Head of caudate nucleus (tissue), 42 donors: ENCODE results near the gene INHA.

Experiments
- DNase-seq, 42 donors: peaks; one replicate each; pipeline versions ENCODE4 v3.0.0 to v3.0.0-alpha.2; 2020 to 2021; ENCODE audit warnings: mixed read lengths in 7 of 42
- intact Hi-C: fragments of 100-400 bp; cut with DNase I; formaldehyde crosslinking; loops from one replicate; pipeline ENCODE4 v1.15.0; 2022

The INHA gene

DNA sequence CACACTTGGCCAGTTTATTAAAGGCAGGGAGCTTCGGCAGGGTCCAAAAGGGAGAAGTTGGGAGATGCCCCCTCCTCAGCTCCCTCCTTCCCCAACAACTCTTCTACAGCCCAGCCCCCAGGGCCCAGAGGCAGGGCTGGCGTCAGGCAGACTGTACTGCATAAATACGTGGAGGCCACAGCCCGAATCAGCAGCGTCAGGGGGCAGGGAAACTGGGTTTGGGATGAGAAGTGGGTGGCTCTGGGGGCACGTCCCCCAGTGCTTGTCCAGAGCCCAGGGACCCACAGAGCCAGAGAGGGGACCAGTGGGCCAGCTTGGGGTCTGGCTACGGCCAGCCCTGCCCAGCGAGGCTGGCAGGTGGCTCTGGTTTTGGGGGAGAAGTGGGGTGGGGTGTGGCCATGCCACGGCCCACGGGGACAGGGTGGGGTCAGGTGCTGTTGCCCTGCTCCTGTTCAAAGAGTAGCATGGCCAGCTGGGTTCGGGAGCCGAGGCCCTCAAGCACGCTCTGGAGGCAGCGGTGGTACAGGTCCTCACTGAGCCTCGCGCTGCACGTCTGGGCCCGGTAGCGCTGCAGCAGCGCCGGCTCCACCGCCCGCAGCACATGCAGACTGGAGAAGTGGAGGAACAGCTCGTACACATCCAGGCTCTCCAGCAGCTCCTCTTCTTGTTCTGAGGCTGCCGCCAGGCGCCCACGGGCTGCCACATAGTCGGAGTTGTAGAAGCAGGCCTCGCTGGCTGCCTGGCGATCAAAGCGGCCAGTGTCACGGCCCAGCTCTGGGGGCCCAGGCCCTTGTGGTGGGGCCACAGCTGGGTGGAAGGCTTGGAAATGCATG is 32.9 kb upstream of the INHA start:
- intact Hi-C loops, result no loop called here
- no peak for DNase-seq

DNA sequence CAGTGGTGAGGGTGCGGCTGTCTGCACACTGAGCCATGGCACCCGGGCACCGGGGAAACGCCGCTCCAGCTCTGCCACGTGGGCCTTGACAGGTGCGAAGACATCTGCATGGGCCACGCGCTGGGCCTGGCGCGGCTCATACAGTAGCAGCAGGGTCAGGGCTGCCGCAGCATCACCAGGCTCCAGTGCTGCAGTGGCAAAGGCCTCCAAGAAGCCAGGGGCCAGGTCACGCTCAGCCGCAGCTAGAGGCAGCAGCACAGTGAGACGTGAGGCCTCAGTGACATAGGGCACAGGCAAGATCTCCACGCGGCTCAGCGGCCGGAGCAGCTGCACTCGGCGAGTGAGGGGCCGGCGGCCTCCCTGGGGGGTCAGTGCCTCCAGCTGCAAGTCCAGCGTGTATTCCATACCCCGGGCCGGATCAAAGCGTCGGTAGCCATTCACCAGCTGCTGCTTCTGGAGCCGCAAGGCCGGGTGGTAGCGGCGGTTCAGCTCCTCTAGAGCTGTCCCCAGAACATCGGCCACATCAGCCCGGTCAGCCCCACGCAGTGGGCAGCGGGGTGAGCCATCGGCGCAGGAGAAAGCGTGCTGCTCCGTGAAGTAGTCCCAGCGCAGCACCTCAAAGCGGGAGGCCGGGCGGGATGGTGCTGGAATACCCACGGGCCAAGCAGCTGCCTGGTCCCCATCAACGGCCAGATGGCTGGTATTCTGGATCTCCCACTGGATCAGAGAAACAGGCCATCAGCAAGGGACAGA is 32.0 kb upstream of the INHA start:
- intact Hi-C loops, result loop anchor here (5.0 kb wide), 2 partner anchors 57 to 153 kb away; partner anchors contain the start of genes DNPEP and STK11IP
- no peak for DNase-seq

DNA sequence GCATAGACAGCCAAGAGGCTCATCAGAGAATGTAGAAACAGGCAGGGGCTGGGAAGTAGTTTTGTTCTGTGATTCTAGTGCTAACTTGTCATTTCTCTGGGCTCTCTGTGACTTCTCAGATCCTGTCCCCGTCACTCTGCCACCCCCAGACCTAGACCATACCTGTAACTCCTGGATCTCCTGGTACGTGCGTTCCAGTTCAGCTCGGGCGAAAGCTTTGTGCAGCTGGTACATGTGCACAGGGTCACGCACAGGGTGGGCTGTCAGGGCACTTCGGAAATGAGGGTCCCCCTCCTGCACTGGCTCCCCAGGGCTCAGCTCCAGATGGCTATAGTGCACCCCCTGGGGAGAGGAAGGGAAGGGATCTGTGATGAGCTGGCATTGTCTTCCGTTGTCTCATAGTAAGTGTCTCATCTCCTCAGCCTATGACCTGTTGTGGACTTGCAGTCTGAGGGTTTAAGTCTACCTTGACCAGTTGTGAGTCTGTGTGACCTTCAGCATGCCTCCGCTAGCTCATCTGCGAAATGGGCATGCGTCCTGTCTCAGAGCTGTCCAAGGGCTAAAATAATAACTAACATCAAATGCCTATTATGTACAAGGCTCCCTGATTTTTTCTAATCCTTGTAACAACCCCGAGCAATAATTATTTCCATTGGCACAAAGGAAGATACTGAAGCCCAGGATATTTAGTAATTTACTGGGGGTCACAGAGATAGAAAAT is 31.2 kb upstream of the INHA start:
- intact Hi-C loops, result loop anchor here (5.0 kb wide), 2 partner anchors 56 to 154 kb away; partner anchors contain the start of genes DNPEP and STK11IP
- no peak for DNase-seq

DNA sequence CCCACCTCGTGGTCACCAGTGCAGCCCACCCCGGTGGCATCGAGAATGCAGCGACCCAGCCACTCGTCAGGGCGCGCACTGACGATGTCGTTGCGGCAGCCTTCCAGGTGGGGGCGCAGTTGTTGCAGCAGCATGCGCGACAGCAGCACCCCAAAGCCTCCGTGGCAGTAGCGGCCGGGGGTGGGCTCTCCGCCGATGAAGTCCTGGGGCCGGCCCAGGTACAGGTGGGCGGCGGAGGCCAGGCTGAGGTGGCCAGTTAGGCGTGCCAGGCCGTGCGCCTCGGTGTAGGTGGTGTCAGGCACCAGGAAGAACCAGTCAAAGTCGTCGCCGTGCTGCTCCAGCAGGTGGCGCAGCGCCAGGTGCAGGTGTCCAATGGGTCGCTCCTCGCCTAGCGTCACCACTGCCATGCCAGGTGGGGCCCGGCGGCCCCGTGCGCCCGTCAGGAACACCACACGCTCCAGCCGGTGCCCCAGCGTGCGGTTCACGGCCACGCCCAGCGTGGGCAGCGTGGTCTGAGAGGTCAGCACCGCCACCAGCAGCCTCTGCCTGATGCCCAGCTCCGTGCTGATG is 30.4 kb upstream of the INHA start:
- intact Hi-C loops, result loop anchor here (5.0 kb wide), 2 partner anchors 56 to 154 kb away; partner anchors contain the start of genes DNPEP and STK11IP

DNA sequence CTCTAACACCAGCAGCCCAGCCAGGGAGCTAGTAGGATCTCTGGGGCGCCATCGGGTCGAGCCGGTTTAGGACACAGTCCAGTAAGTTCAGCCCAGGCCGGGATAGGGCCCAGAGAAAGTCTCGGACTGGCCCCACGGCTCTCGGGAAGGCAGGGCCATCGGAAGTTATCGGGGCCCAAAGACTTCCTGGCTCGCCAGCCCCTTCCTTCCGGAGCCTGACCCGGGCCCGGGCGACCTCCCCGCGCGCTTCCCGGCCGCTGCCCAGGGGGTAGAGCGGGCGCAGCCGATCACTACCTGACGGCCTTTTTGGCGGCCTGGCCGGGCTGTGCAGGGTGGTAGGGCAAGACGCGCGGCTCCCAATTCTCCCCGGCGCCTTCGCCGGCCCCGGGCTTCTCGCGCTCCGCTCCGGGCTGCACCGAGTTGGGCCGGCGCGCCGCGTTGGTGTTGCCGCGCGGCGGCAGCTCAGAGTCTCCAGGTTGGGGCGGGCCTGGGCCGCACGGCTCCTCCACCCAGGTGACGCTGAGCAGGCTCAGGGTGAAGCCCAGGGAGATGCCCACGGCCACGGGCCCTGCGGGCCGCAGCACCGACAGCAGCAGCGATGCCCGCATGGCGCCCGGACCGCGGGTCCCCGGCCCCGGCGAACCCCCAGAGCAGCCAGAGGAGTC is 29.0 kb upstream of the INHA start:
- peak in 9 of 42 donors; percentile 11 to 49 (median 25) for DNase-seq
- intact Hi-C loops, result loop anchor here (5.0 kb wide), 2 partner anchors 54 to 156 kb away; partner anchors contain the start of genes DNPEP and STK11IP

More for the DNA sequence above, 30.4 kb upstream of the INHA start:
- peak; percentile 49 to 89 (median 79) for DNase-seq

DNA sequence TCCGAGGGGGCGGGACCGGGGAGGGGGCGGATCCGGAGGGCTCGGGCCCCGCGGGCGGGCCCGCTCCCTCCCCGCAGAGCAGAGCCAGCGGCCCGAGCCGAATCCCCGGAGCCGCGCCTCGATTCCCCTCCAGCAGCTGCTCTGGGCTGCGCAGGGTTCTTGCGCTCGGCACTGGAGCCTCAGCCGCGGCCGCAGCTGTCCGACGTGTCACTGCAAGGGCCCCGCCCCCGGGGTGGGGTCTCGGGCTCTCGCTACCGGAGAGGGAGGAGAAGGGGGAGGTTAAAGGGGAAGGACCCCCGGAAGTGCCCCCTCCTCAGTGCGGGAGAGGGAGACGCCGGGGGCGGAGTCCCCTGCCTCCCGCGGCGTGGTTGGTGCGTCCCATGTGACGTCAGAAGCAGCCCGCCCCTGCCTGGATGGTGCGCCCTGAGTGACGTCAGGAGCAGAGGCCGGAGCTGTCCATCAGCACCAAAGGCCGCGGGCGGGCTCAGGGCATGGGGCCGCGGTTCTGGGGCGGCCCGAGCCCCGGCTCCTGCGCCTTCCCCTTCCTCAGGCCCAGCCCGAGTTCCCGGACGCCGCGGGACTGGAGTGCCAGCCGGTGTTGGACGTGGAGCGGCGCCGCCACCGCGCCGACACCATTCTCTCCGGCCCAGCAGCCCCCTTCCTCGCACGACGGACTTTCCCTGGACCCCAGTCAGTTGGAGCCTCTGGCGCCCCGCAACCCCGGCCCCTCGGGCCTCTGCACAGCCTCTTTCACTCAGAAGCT is 28.3 kb upstream of the INHA start, which contains the start of the genes CHPF and TMEM198:
Gene CHPF (minus strand): TSS at position 214 of the 763 bp plus-strand sequence. CDS start 271 bp downstream, outside the sequence.
Gene TMEM198 (plus strand): TSS at position 433 of the 763 bp plus-strand sequence. CDS start 700 bp downstream, outside the sequence.
- intact Hi-C loops, result loop anchor here (5.0 kb wide), 2 partner anchors 54 to 156 kb away; partner anchors contain the start of genes DNPEP and STK11IP
- DNase-seq, result peak; percentile 98 to 100 (median 99)

DNA sequence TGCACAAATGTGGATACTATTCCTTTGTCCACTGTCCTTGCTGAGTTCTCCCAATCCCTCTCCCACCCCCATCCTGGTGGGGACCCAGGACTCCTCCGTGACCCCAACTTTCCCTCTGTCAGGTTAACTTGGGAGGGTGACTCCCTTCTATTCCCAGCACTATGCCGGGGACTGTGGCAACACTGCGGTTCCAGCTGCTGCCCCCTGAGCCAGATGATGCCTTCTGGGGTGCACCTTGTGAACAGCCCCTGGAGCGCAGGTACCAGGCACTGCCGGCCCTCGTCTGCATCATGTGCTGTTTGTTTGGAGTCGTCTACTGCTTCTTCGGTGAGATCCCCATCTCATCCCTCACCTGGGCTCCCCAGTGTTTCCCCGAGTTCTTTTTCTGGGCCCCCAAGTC is 27.5 kb upstream of the INHA start:
- intact Hi-C loops, result loop anchor here (5.0 kb wide), 2 partner anchors 53 to 157 kb away; partner anchors contain the start of genes DNPEP and STK11IP
- DNase-seq, result no peak

DNA sequence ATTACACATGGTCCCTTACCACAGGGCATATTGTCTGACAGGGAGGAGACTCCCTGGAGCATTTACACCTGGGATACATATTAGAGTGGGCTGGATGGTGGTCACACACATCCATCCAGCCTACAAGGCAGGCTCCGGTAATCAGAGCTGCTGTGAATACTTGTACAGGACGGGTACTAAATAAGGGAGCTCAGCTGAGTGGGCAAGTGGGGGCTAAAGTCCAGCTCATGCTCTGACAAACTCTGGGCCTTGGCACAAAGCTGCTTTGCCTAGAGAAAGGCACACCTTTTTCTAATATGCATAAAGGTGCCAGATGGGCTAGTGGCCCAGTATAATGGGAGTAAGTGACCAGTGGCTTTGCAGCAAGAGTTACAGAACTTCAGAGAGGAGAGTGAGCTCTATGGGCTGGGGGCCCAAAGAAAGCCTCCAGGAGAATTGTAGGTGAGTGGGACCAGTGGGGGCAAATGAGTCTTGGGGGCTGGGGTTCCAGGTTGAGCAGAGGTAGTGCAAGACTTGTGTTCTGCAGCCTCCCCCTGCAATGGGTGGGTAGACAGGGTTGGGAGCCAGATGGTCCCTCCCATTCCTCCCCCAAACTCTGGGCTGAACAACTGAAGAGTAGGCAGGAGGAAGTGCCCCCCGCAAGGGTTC is 26.7 kb upstream of the INHA start:
- intact Hi-C loops, result no loop called here
- DNase-seq, result no peak

DNA sequence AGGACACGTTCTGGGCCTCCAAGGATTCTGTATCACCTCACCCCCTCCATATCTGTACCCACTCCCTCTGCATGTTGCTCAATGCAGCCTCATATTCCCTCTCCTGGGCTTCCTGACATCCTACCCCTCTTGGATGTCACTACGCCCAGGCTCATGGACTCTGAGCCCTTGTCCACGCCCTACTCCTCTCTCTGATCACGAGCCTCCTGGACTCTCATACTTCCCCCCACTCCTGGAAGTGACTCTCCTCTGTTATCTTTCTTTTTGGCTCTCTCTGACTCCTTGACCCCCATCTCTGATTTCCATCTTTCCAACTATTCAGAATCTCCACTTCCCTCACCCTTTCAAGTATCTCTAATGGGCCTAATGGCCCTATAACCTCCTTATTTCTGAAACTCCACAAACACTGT is 26.2 kb upstream of the INHA start:
- DNase-seq, result no peak
- intact Hi-C loops, result no loop called here

DNA sequence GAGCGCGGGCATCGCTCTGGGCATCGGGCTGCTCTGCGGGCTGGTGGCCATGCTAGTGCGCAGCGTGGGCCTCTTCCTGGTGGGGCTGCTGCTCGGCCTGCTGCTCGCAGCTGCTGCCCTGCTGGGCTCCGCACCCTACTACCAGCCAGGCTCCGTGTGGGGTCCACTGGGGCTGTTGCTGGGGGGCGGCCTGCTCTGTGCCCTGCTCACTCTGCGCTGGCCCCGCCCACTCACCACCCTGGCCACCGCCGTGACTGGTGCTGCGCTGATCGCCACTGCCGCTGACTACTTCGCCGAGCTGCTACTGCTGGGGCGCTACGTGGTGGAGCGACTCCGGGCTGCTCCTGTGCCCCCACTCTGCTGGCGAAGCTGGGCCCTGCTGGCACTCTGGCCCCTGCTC is 24.5 kb upstream of the INHA start:
- intact Hi-C loops, result no loop called here
- DNase-seq, result no peak

DNA sequence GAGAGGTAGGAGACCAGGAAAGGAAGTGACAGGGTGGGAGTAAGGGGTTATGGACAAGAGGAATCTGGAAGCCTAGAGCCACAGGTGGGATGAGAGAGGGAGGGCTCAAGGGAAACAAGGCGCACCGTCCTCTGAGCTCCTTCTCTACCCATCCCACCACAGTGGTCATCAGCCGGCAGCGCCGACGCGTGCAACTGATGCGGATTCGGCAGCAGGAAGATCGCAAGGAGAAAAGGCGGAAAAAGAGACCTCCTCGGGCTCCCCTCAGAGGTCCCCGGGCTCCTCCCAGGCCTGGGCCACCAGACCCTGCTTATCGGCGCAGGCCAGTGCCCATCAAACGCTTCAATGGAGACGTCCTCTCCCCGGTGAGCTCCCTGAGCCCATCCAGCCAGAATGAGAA is 23.1 kb upstream of the INHA start:
- DNase-seq, result no peak
- intact Hi-C loops, result no loop called here

DNA sequence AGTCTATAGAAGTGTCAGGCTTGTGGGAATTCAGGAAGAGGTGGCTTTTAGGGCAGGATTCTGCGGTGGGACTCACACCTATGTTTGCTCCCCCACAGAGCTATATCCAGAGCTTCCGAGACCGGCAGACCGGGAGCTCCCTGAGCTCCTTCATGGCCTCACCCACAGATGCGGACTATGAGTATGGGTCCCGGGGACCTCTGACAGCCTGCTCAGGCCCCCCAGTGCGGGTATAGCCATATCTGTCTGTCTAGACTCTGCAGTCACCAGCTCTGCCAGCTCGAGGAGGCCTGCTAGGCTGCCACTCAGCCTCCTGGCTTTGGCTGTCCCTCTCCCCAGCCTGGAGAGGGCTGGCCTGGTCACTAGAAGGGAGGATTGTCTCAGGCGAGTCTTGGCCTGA is 22.5 kb upstream of the INHA start:
- DNase-seq, result no peak
- intact Hi-C loops, result no loop called here

DNA sequence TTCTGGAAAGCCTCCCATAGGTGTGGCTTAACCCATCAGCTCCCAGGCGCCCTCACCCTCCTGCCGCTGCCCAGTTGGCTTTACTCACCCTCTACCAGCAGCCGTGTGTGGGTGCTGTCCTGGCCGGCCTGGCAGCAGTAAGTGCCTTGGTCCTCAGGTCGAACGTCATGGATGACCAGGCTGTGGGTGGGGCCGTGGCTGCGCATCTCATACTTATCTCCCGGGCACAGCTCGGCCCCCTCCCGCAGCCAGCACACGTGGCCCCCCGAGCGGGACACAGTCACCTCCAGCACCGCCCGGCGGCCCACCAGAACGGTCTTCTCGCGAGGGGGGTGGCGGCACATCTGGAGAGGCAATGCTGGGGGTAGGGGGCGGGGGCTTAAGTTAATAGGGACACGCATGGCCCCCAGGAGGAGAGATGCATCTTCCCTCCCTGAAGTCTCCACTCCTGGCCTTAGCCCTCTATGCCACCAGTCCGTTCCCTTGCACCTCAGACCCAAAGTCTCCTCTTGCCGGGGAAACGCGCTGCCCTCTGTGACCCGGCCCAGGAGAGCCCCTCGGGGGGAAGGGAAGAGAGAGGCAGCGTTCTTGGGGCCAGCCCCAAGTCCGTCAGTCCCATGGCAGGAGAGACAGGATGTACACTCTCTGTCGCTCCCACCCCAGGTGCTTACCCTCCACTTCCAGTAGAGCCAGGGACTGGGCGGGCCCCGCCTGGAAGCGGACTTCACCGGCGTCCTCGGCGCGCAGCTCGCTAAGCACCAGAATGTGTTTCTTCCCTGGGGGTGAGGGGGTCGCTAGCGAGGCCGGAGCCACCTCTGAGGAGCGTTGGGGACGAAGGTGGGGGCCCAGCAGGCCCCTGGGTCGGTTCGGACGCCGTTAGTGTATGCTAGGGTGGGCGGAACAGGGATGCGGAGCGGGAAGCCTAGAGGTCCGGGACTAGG is 20.4 kb upstream of the INHA start:
- intact Hi-C loops, result no loop called here
- peak in 5 of 42 donors; percentile 16 to 26 (median 21) for DNase-seq

DNA sequence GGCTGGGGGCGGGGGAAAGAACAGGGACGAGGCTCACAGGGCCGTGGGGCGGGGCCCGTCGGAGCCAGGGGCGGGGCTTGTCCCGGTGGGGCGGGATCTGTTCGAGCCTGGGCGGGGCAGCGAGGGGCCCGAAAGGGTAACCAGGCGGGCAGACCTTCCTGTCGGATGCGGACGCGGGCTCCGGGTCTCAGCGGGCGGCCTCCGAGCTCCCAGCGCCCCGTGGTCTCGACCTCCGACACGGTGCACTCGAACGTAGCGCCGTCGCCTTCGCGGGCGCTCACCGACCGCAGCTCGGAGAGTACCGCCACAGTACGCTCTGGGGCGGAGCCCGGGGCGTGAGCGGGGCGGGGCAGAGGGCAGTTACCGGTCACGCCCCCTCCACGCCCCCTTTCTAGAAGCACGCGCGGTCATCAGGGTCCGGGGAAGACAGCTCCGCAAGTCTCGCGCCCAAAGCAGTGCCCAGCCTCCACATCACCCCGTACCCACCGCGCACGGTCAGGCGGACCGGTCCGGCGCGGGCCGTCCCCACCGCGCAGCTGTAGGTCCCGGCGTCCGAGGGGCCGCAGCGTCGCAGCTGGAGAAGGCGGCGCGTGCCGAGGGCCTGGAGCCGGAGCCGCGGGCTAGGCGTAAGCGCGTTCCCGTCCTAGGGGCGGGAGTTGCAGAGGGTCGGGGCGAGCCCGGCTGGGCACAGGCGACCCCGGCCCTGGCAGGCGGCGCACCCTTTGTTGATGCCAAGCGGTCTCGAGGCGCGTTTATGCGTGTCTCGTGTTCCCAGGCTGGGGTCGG is 19.5 kb upstream of the INHA start:
- intact Hi-C loops, result no loop called here
- DNase-seq, result peak; percentile 60 to 95 (median 88)

DNA sequence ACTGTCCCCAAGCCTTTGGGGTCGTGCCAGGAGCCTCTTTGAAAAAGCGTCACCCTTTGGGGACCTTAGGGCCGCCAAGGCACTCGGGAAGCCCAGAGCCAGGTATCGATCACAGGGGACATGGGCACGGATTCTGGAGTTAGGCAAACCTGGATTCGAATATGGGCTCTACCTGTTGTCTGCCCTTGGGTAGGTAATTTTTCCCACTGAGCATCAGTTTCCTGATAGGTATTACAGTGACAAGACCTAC is 19.0 kb upstream of the INHA start:
- no peak for DNase-seq
- intact Hi-C loops, result no loop called here
